Measurements from ENCODE around the gene STXBP2. TPM values are rescaled to one million over a fixed set of nuclear protein-coding genes. Genes with fewer than 3 reads are reported as not detected.

STXBP2 gene
- total RNA-seq, 4 donors from 2014 or later, result 4.4 to 16.9 (median 14.1) TPM

- H3K27ac ChIP-seq, result no peak overlapping the region
- H3K9me3 ChIP-seq, result no peaks in the 10 kb centered on the region
- H3K4me1 ChIP-seq, result no peaks in the 10 kb centered on the region
- peaks cover 0 to 70% of the 10 kb centered on the region in 2 donors for H3K36me3 ChIP-seq
- TF ChIP-seq CTCF (IDR thresholded peaks at IDR 0.05), result no peak
- H3K27me3 ChIP-seq, result no peaks in the 10 kb centered on the region
- no peak for ATAC-seq
- 60 to 69% methylated on average over 1 to 3 of the region's 21 CpGs for WGBS, 2 donors (ENCODE audit: low coverage in 1 of 2)
- H3K4me3 ChIP-seq, result no peak overlapping the region
Measured at GRCh38 chr19:7618771-7619510, 18.0 kb upstream of the STXBP2 start.

GRCh38 chr19:7619671-7620441, 17.1 kb upstream of the STXBP2 start:
- no peak for TF ChIP-seq POLR2A (IDR thresholded peaks at IDR 0.05)
- WGBS, 2 donors (ENCODE audit: low coverage in 1 of 2), result 90 to 97% methylated on average over 2 to 6 of the region's 48 CpGs
- no peak for ATAC-seq
- Histone ChIP-seq H3K9me3 (no peaks in the 10 kb centered on the region), H3K27ac (no peak overlapping the region), H3K36me3 (peaks cover 0 to 79% of the 10 kb centered on the region in 2 donors), H3K4me1 (no peaks in the 10 kb centered on the region), H3K27me3 (no peaks in the 10 kb centered on the region), H3K4me3 (no peak overlapping the region)

- no peaks in the 10 kb centered on the region for H3K4me1 ChIP-seq
- WGBS, 2 donors (ENCODE audit: low coverage in 1 of 2), result 87% methylated on average over 6 of the region's 57 CpGs; no CpG with 5 or more reads in 1 of the 2 donors
- no peak overlapping the region for H3K4me3 ChIP-seq
- no peak for ATAC-seq
- TF ChIP-seq POLR2AphosphoS5 (IDR thresholded peaks at IDR 0.05) (no peak), CTCF (IDR thresholded peaks at IDR 0.05) (no peak), EP300 (IDR thresholded peaks at IDR 0.05) (no peak), POLR2A (IDR thresholded peaks at IDR 0.05) (no peak)
- peaks cover 0 to 88% of the 10 kb centered on the region in 2 donors for H3K36me3 ChIP-seq
- no peaks in the 10 kb centered on the region for H3K27me3 ChIP-seq
- no peak overlapping the region for H3K27ac ChIP-seq
- no peaks in the 10 kb centered on the region for H3K9me3 ChIP-seq
Measured at GRCh38 chr19:7620442-7621412, 16.2 kb upstream of the STXBP2 start.

- TF ChIP-seq EP300 (IDR thresholded peaks at IDR 0.05) (no peak), POLR2AphosphoS5 (IDR thresholded peaks at IDR 0.05) (no peak), CTCF (IDR thresholded peaks at IDR 0.05) (no peak), POLR2A (IDR thresholded peaks at IDR 0.05) (no peak)
- peaks cover 0 to 21% (median 6%) of the 10 kb centered on the region in 3 donors for H3K4me1 ChIP-seq
- no peak for ATAC-seq
- H3K27me3 ChIP-seq, result no peaks in the 10 kb centered on the region
- no peak overlapping the region for H3K27ac ChIP-seq
- H3K9me3 ChIP-seq, result no peaks in the 10 kb centered on the region
- H3K4me3 ChIP-seq, result no peak overlapping the region
- H3K36me3 ChIP-seq, result peaks cover 0 to 97% of the 10 kb centered on the region in 2 donors
- WGBS, 2 donors (ENCODE audit: low coverage in 1 of 2), result 67% methylated on average over 2 to 4 of the region's 16 CpGs
Measured at GRCh38 chr19:7622933-7623685, 13.8 kb upstream of the STXBP2 start.
